ENCODE measurements around the gene TREM1. TPM values are rescaled to one million over a fixed set of nuclear protein-coding genes. Genes with fewer than 3 reads are reported as not detected.

Gene TREM1
- total RNA-seq: 1 to 10 TPM in 2 of 4 donors, not detected in 2; 1.0 to 2.2 TPM

GRCh38 chr6:41286544-41287346 is at the start of gene TREM1:
TSS of gene TREM1 (minus strand) at chr6:41286682. CDS start at chr6:41286655, 27 bp downstream.
- no peaks in the 10 kb centered on the region for H3K9me3 ChIP-seq
- no peak within 1 kb of the TSS for H3K27ac ChIP-seq
- WGBS: 67% methylated on average over 8 of the region's 8 CpGs
- no peaks in the 10 kb centered on the region for H3K36me3 ChIP-seq
- H3K4me1 ChIP-seq: no peaks in the 10 kb centered on the region
- DNase-seq (ENCODE audit: low spot score in 2 of 2): peak in 1 of 2 donors; percentile 68
- H3K4me3 ChIP-seq: no peak within 1 kb of the TSS
- H3K27me3 ChIP-seq: peaks cover 24% of the 10 kb centered on the region
- TF ChIP-seq POLR2AphosphoS5 (IDR thresholded peaks at IDR 0.05) (no peak), POLR2A (IDR thresholded peaks at IDR 0.05) (no peak), EP300 (IDR thresholded peaks at IDR 0.05) (no peak)

- DNase-seq (ENCODE audit: low spot score in 2 of 2): no peak
- H3K9me3 ChIP-seq: no peaks in the 10 kb centered on the region
- WGBS: 87% methylated on average over 3 of the region's 11 CpGs
- no peaks in the 10 kb centered on the region for H3K36me3 ChIP-seq
- peaks cover 29% of the 10 kb centered on the region for H3K27me3 ChIP-seq
- TF ChIP-seq CTCF (IDR thresholded peaks at IDR 0.05): no peak
- TF ChIP-seq POLR2AphosphoS5 (IDR thresholded peaks at IDR 0.05): no peak
- TF ChIP-seq POLR2A (IDR thresholded peaks at IDR 0.05): no peak
- no peak for TF ChIP-seq EP300 (IDR thresholded peaks at IDR 0.05)
- no peak overlapping the region for H3K4me3 ChIP-seq
- no peaks in the 10 kb centered on the region for H3K4me1 ChIP-seq
- H3K27ac ChIP-seq: no peak overlapping the region
Measured at GRCh38 chr6:41335943-41336342, 49.5 kb upstream of the TREM1 start.

- H3K4me3 ChIP-seq: no peak within 1 kb of the TSS
- no peaks in the 10 kb centered on the region for H3K36me3 ChIP-seq
- H3K4me1 ChIP-seq: no peaks in the 10 kb centered on the region
- 90% methylated on average over 2 of the region's 5 CpGs for WGBS
- TF ChIP-seq POLR2A (IDR thresholded peaks at IDR 0.05) (no peak), CTCF (IDR thresholded peaks at IDR 0.05) (no peak), EP300 (IDR thresholded peaks at IDR 0.05) (no peak), POLR2AphosphoS5 (IDR thresholded peaks at IDR 0.05) (no peak)
- no peak within 1 kb of the TSS for H3K27ac ChIP-seq
- peaks cover 29% of the 10 kb centered on the region for H3K27me3 ChIP-seq
- no peaks in the 10 kb centered on the region for H3K9me3 ChIP-seq
- no peak for DNase-seq (ENCODE audit: low spot score in 2 of 2)
Measured at GRCh38 chr6:41335296-41335695, 48.8 kb upstream of the TREM1 start, which contains the start of gene NCR2. TSS of gene NCR2 (plus strand) at chr6:41335608. CDS start at chr6:41335877, 269 bp downstream.

GRCh38 chr6:41334482-41335040 is 48.1 kb upstream of the TREM1 start:
- no peaks in the 10 kb centered on the region for H3K36me3 ChIP-seq
- TF ChIP-seq POLR2A (IDR thresholded peaks at IDR 0.05) (no peak), EP300 (IDR thresholded peaks at IDR 0.05) (no peak), POLR2AphosphoS5 (IDR thresholded peaks at IDR 0.05) (no peak), CTCF (IDR thresholded peaks at IDR 0.05) (no peak)
- no peak for DNase-seq (ENCODE audit: low spot score in 2 of 2)
- peaks cover 28% of the 10 kb centered on the region for H3K27me3 ChIP-seq
- no peaks in the 10 kb centered on the region for H3K9me3 ChIP-seq
- H3K4me3 ChIP-seq: no peak overlapping the region
- no peak overlapping the region for H3K27ac ChIP-seq
- H3K4me1 ChIP-seq: no peaks in the 10 kb centered on the region
- WGBS: 66% methylated on average over 11 of the region's 11 CpGs

GRCh38 chr6:41332842-41333736 is 46.6 kb upstream of the TREM1 start:
- Histone ChIP-seq H3K4me1 (no peaks in the 10 kb centered on the region), H3K4me3 (no peak overlapping the region), H3K9me3 (no peaks in the 10 kb centered on the region), H3K27me3 (peaks cover 31% of the 10 kb centered on the region), H3K36me3 (no peaks in the 10 kb centered on the region), H3K27ac (no peak overlapping the region)
- WGBS: 69% methylated on average over 3 of the region's 4 CpGs
- no peak for TF ChIP-seq EP300 (IDR thresholded peaks at IDR 0.05)
- no peak for TF ChIP-seq CTCF (IDR thresholded peaks at IDR 0.05)
- TF ChIP-seq POLR2AphosphoS5 (IDR thresholded peaks at IDR 0.05): no peak
- TF ChIP-seq POLR2A (IDR thresholded peaks at IDR 0.05): no peak
- no peak for DNase-seq (ENCODE audit: low spot score in 2 of 2)
